ENCODE measurements around the gene C14orf132.
A peak's percentile ranks its signal among the peaks of the same experiment; 100 is the strongest.

Gene C14orf132

GRCh38 chr14:96039633-96040311 is 610 bp downstream of the C14orf132 start:
- no peak for TF ChIP-seq CTCF (conservative IDR thresholded peaks at IDR 0.05; ENCODE audit: control insufficient read depth, insufficient read depth, low read depth, low read length)
- peak overlapping the region; percentile 65 for H3K4me3 ChIP-seq (ENCODE audit: control insufficient read depth, low read depth, low read length)
- peak; percentile 14 for DNase-seq (ENCODE audit: low read depth)

- H3K4me3 ChIP-seq (ENCODE audit: control insufficient read depth, low read depth, low read length) = no peak overlapping the region
- no peak for TF ChIP-seq CTCF (conservative IDR thresholded peaks at IDR 0.05; ENCODE audit: control insufficient read depth, insufficient read depth, low read depth, low read length)
- no peak for DNase-seq (ENCODE audit: low read depth)
Observed at GRCh38 chr14:96040828-96041371, 1.7 kb downstream of the C14orf132 start.

GRCh38 chr14:96042248-96042930 is 3.2 kb downstream of the C14orf132 start:
- DNase-seq (ENCODE audit: low read depth) = peak; percentile 71
- no peak overlapping the region for H3K4me3 ChIP-seq (ENCODE audit: control insufficient read depth, low read depth, low read length)
- TF ChIP-seq CTCF (conservative IDR thresholded peaks at IDR 0.05; ENCODE audit: control insufficient read depth, insufficient read depth, low read depth, low read length) = no peak

GRCh38 chr14:96046630-96047029 is 7.5 kb downstream of the C14orf132 start:
- no peak for TF ChIP-seq CTCF (conservative IDR thresholded peaks at IDR 0.05; ENCODE audit: control insufficient read depth, insufficient read depth, low read depth, low read length)
- no peak for DNase-seq (ENCODE audit: low read depth)
- H3K4me3 ChIP-seq (ENCODE audit: control insufficient read depth, low read depth, low read length) = no peak overlapping the region

GRCh38 chr14:96047101-96047500 is 7.9 kb downstream of the C14orf132 start:
- TF ChIP-seq CTCF (conservative IDR thresholded peaks at IDR 0.05; ENCODE audit: control insufficient read depth, insufficient read depth, low read depth, low read length) = no peak
- H3K4me3 ChIP-seq (ENCODE audit: control insufficient read depth, low read depth, low read length) = no peak overlapping the region
- no peak for DNase-seq (ENCODE audit: low read depth)

- no peak for DNase-seq (ENCODE audit: low read depth)
- no peak for TF ChIP-seq CTCF (conservative IDR thresholded peaks at IDR 0.05; ENCODE audit: control insufficient read depth, insufficient read depth, low read depth, low read length)
- no peak overlapping the region for H3K4me3 ChIP-seq (ENCODE audit: control insufficient read depth, low read depth, low read length)
Observed at GRCh38 chr14:96049932-96050331, 10.8 kb downstream of the C14orf132 start.

All from fibroblast of mammary gland (primary cell).